Mammary epithelial cell (primary cell): ENCODE results near the gene KLHL15.

Experiments used
- EZH2 ChIP-seq: IDR thresholded peaks from 2 replicates; pipeline ENCODE4 v1.6.1; 2012; ENCODE audit warnings: low read length, inconsistent platforms, borderline replicate concordance
- TF ChIP-seq, protein P1 (sequence below), 2 donors: IDR thresholded peaks in 1 of 2; conservative IDR thresholded peaks in 1 of 2; 2 replicates each; pipeline ENCODE4 v1.5.1; 2011 to 2012; ENCODE audit warnings: inconsistent platforms in 2 of 2, low read length in 2 of 2, mild to moderate bottlenecking in 2 of 2, control low read depth in 1 of 2, low read depth in 1 of 2; ENCODE audit not compliant: insufficient read depth in 1 of 2; ENCODE audit errors: extremely low read depth in 1 of 2

DNA sequence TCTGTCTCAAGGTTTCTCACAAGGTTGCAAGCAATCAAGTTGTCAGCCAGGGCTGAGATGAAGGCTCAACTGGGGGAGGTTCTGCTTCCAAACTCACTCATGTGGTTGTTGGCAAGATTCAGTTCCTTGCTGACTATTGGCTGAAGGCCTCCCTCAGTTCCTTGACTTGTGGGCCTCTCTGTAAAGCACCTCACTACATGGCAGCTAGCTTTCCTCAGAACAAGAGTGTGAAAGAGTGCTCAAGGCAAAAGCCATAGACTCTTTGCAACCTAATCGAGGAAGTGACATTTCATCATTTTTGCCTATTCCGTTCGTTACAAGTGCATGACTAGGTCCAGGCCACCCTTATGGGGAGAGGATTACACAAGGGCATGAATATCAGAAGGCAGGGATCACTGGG lies 67.2 kb downstream of the KLHL15 start:
- TF ChIP-seq EZH2: no peak
- TF ChIP-seq, protein P1, sequence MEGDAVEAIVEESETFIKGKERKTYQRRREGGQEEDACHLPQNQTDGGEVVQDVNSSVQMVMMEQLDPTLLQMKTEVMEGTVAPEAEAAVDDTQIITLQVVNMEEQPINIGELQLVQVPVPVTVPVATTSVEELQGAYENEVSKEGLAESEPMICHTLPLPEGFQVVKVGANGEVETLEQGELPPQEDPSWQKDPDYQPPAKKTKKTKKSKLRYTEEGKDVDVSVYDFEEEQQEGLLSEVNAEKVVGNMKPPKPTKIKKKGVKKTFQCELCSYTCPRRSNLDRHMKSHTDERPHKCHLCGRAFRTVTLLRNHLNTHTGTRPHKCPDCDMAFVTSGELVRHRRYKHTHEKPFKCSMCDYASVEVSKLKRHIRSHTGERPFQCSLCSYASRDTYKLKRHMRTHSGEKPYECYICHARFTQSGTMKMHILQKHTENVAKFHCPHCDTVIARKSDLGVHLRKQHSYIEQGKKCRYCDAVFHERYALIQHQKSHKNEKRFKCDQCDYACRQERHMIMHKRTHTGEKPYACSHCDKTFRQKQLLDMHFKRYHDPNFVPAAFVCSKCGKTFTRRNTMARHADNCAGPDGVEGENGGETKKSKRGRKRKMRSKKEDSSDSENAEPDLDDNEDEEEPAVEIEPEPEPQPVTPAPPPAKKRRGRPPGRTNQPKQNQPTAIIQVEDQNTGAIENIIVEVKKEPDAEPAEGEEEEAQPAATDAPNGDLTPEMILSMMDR (conservative IDR thresholded peaks at IDR 0.05 in 1 of 2, IDR thresholded peaks at IDR 0.05 in 1 of 2; ENCODE audit: extremely low read depth in 1 of 2, insufficient read depth in 1 of 2, low read depth in 1 of 2, low read length in 2 of 2): no peak
